GM12801 (cell line): ENCODE data around the gene LTC4S.

Experiments
- CTCF ChIP-seq: IDR thresholded peaks from one replicate; pipeline ENCODE4 v1.5.1; 2011; ENCODE audit warnings: control low read depth; ENCODE audit not compliant: insufficient read length; ENCODE audit errors: extremely low read depth

LTC4S gene

GRCh38 chr5:179780362-179780761, 13.4 kb upstream of the LTC4S start:
- no peak for TF ChIP-seq CTCF

GRCh38 chr5:179781846-179782245, 11.9 kb upstream of the LTC4S start:
- no peak for TF ChIP-seq CTCF

- no peak for TF ChIP-seq CTCF
Measured at GRCh38 chr5:179783128-179783527, 10.7 kb upstream of the LTC4S start.

GRCh38 chr5:179786861-179787260, 6.9 kb upstream of the LTC4S start:
- no peak for TF ChIP-seq CTCF

GRCh38 chr5:179788193-179788854, 5.5 kb upstream of the LTC4S start:
- no peak for TF ChIP-seq CTCF

GRCh38 chr5:179791881-179792611, 1.7 kb upstream of the LTC4S start:
- no peak for TF ChIP-seq CTCF

- TF ChIP-seq CTCF = no peak
Measured at GRCh38 chr5:179792612-179793467, 946 bp upstream of the LTC4S start.
